Glutamatergic neuron (in vitro differentiated cells): ENCODE data around the gene FCMR. TPM values are rescaled to one million over a fixed set of nuclear protein-coding genes. Genes with fewer than 3 reads are reported as not detected.

Experiments
- DNase-seq: peaks from one replicate; pipeline ENCODE4 v3.0.0; 2022
- H3K27ac Mint-ChIP-seq: one replicate; pipeline ENCODE4 v1.8.0; 2020; ENCODE audit warnings: mild to moderate bottlenecking, mixed read lengths, inconsistent platforms; ENCODE audit not compliant: unreplicated experiment
- H3K27me3 Mint-ChIP-seq: one replicate; pipeline ENCODE4 v1.8.0; 2020; ENCODE audit warnings: mild to moderate bottlenecking, moderate library complexity, mixed read lengths, inconsistent platforms; ENCODE audit not compliant: unreplicated experiment
- H3K36me3 Mint-ChIP-seq: one replicate; pipeline ENCODE4 v1.8.0; 2020; ENCODE audit warnings: mild to moderate bottlenecking, mixed read lengths, inconsistent platforms; ENCODE audit not compliant: unreplicated experiment
- H3K4me1 Mint-ChIP-seq: one replicate; pipeline ENCODE4 v1.8.0; 2020; ENCODE audit warnings: mild to moderate bottlenecking, low read depth, mixed read lengths, inconsistent platforms; ENCODE audit not compliant: unreplicated experiment
- H3K4me3 Mint-ChIP-seq: one replicate; pipeline ENCODE4 v1.8.0; 2020; ENCODE audit warnings: mild to moderate bottlenecking, mixed read lengths, inconsistent platforms; ENCODE audit not compliant: unreplicated experiment
- H3K9me3 Mint-ChIP-seq: one replicate; pipeline ENCODE4 v1.8.0; 2020; ENCODE audit warnings: mild to moderate bottlenecking, moderate library complexity, mixed read lengths, inconsistent platforms; ENCODE audit not compliant: unreplicated experiment
- total RNA-seq: library from RNA; stranded (reverse); fragmentation: NEBNext Ultra II Directional; extraction: Animal tissue kit (Norgen Biotek cat#: 25700); gene quantifications from one replicate; pipeline ENCODE4 v1.2.1, GENCODE V29; 2021; ENCODE audit not compliant: unreplicated experiment
- TF ChIP-seq, protein P1 (sequence below): fragments of 200-600 bp; sonication (generic); IDR thresholded peaks from one replicate; pipeline ENCODE4 v1.5.0; 2021; ENCODE audit not compliant: partially characterized antibody, unreplicated experiment

Gene FCMR
- total RNA-seq, 1 donor from 2014 or later: not detected

DNA sequence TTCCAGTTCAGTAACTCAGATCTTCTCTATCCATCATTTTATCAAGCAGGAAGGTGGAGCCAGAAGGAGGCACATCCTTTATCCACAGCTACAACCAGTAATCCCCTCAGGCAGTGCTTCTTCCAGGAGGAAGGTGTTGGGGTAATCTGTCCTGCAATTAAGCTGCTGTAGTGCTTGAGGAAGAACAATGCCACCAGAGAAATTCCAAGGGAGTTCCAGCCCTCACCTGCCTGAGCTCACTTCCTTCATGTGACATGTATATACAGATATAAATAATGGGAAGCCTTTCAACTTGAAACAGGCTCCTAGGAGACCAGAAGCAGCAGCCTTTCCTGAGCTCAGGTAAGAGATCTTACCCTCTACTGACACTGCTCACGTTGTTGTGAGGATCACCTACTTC is 58.5 kb downstream of the FCMR start:
- no peak for DNase-seq
- no peak overlapping the region for H3K4me3 Mint-ChIP-seq
- H3K27ac Mint-ChIP-seq: no peak overlapping the region
- no peaks in the 10 kb centered on the region for H3K36me3 Mint-ChIP-seq
- TF ChIP-seq, protein P1, sequence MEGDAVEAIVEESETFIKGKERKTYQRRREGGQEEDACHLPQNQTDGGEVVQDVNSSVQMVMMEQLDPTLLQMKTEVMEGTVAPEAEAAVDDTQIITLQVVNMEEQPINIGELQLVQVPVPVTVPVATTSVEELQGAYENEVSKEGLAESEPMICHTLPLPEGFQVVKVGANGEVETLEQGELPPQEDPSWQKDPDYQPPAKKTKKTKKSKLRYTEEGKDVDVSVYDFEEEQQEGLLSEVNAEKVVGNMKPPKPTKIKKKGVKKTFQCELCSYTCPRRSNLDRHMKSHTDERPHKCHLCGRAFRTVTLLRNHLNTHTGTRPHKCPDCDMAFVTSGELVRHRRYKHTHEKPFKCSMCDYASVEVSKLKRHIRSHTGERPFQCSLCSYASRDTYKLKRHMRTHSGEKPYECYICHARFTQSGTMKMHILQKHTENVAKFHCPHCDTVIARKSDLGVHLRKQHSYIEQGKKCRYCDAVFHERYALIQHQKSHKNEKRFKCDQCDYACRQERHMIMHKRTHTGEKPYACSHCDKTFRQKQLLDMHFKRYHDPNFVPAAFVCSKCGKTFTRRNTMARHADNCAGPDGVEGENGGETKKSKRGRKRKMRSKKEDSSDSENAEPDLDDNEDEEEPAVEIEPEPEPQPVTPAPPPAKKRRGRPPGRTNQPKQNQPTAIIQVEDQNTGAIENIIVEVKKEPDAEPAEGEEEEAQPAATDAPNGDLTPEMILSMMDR: no peak
- no peaks in the 10 kb centered on the region for H3K4me1 Mint-ChIP-seq
- peaks cover 3% of the 10 kb centered on the region for H3K27me3 Mint-ChIP-seq
- H3K9me3 Mint-ChIP-seq: peaks cover 2% of the 10 kb centered on the region

DNA sequence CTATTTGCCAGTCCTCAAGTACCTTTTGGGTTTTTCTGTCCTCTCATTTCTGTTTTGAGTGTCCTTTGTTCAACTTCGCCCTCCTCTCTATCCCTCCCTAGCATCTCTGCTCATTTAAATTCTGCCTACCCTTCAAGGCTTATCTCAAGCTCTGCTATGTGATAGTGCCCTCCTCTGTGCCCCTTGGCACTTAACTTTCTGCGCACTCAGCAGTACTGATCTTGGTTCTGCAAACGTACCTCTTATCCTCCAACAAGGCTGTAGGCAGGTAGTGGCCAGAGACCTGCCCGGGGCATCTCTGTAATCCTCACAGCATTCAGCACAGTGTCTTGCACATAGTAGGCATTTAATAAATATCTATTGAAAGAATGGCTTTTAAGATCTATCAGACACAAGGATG is 61.6 kb downstream of the FCMR start:
- Mint-ChIP-seq H3K36me3 (no peaks in the 10 kb centered on the region), H3K4me1 (no peaks in the 10 kb centered on the region), H3K9me3 (peaks cover 2% of the 10 kb centered on the region), H3K27ac (no peak overlapping the region), H3K27me3 (peaks cover 2% of the 10 kb centered on the region), H3K4me3 (no peak overlapping the region)
- no peak for DNase-seq
- TF ChIP-seq, protein P1: no peak

DNA sequence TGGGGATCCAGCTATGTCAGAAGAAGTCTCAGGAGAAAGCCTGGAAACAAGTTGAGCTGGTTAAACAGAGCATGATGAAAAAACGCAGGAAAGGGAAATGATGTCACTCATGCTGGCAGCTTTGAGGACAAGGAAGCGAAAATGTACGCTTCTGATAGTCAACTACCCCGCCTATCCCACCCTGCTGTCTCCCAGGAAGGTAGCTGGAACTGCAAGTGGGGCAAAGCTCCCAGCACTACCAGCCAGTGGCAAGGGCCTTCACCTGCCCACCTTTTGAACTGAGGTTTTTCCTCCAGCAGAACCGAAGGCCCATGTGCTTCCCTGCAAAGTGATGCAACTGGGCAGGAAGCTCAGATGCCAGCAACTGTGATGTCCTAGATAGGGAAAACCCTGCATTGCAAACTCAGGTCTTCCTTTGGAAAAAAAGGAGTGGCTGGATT is 62.6 kb downstream of the FCMR start:
- peaks cover 2% of the 10 kb centered on the region for H3K9me3 Mint-ChIP-seq
- H3K4me1 Mint-ChIP-seq: no peaks in the 10 kb centered on the region
- H3K36me3 Mint-ChIP-seq: no peaks in the 10 kb centered on the region
- no peak for DNase-seq
- no peak overlapping the region for H3K4me3 Mint-ChIP-seq
- peaks cover 2% of the 10 kb centered on the region for H3K27me3 Mint-ChIP-seq
- H3K27ac Mint-ChIP-seq: no peak overlapping the region
- TF ChIP-seq, protein P1: no peak

DNA sequence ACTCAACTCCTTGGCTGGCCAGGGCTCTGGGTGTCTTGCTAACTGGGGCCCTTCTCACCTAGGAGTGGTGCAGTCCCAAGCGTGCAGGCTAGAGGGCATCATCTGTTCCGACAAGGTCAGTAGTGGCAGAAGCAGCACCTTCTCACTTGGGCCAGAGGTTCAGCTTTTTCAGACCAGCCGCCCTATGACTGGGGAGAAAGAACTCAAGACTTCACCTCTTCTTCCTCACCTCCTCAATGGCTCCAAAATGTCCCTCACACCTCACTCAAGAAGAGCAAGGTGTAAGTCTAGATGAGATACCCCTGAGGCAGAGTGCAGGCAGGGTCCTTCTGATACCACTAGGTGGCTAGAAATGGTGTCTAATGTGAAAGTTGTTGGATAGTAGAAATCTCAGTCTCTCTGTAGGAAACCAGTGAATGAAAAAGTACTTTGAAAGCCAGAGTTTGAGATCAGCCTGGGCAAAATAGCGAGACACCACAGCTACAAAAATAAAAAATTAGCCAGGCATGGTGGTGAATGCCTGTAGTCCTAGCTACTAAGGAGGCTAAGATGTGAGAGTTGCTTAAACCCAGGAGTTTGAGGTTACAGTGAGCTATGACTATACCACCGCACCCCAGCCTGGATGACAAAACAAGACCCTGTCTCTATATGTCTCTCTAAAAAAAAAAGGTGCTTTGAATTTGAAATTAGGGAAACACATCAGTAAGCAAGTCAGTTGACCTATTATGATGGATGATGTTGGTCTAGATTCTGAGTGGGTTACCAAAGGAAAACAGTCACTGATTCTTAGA is 64.9 kb downstream of the FCMR start:
- Mint-ChIP-seq H3K36me3 (peaks cover 6% of the 10 kb centered on the region), H3K27me3 (peaks cover 2% of the 10 kb centered on the region), H3K4me3 (no peak overlapping the region), H3K27ac (no peak overlapping the region), H3K4me1 (no peaks in the 10 kb centered on the region), H3K9me3 (peaks cover 2% of the 10 kb centered on the region)
- TF ChIP-seq, protein P1: no peak
- no peak for DNase-seq

DNA sequence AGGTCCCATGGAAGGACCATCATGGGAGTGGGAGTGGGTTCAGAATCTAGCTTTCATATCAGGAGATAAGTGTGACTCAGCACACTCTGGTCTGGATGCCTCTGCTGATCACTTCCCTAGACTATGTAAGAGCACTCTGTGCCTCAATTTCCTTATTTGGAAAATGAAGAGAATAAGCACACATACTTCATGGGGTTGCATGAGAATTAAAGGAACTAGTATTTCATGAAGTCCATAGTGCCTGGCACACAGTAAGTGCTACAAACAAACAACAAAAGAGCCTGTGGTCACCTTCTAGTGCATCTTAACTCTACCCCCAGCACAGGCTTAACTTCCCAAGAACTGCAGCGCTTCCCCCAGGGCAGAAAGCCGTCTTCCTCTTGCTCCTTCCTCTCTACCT is 65.9 kb downstream of the FCMR start:
- TF ChIP-seq, protein P1: no peak
- no peak for DNase-seq
- Mint-ChIP-seq H3K9me3 (peaks cover 3% of the 10 kb centered on the region), H3K27ac (no peak overlapping the region), H3K4me3 (no peak overlapping the region), H3K27me3 (peaks cover 2% of the 10 kb centered on the region), H3K4me1 (no peaks in the 10 kb centered on the region), H3K36me3 (peaks cover 14% of the 10 kb centered on the region)
